GM04504 (cell line): ENCODE results near the gene OR2F1.
A peak's percentile ranks its signal among the peaks of the same experiment; 100 is the strongest.

ENCODE experiments used
- DNase-seq: peaks from one replicate; pipeline ENCODE4 v3.0.0-alpha.2; 2012; ENCODE audit warnings: low read depth

OR2F1 gene

DNA sequence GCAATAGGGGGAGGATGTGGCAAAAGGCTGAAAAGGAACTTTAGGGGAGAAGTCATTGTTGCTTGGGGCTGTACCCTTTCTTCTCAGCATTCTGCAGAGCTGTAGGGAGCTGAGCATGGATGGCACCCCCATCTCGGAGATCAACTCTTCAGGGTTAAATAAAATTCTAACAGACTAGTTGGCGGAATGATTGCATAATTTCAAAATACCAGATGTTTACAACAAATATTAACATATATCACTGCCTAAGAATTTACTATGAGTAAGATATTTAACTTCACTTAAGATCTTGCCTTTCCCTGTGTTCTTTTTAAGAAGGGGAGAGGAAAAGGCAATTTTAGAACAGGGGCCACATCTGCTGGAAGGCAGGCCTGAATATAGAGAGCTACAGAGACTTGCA is 509 bp upstream of the OR2F1 start:
- DNase-seq = no peak

DNA sequence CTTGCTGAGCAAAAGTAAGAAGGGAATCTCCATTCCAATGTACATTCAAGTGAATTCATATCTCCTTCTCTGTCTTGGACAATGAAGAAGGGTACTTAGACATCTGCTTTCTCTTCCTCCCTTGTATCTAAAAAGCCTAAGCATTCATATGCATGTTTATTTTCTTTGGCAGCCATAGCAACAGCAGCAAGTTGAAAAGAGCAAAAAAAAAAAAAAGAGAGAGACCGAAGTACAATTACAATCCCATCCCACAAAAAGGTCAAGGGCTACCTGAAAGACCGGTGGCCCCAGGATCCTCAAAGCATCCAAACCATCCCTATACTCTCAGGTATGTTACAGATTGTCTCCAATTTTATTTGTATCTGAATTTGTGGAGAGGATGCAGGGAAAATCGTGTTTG is 4.1 kb downstream of the OR2F1 start:
- DNase-seq = no peak

DNA sequence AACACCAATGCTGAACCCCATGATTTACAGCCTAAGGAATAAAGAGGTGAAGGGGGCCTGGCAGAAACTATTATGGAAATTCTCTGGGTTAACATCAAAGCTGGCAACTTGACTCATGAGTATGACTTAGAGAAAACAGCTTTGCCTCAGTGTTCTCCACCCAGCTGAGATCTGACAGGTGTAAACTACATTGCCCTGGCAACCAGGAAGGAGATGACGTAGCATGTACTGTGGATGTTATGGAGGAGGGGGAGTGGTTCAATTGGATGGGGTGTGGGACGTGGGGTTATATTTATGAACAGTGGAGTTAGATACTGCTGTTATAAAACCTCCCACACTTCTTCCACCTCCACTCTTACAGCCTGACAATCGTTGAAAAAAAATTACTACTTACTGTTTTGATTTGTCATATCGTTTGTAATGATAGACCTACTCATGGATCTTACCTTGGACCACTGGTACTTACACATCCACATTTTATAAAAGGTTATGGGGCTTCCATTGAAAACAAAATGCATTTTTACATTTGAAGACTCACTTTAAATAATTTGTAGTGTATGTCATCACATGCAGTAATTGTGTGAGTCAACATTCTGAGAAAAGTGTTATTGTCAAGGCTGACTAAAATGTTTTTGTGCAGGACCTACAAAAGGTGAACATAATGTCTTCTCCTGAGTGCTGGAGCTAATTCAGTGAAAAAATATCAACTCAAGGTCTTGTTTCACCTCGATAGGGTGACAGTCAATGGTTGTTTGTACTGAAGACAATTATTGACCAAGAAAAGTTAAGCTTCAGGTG is 6.4 kb downstream of the OR2F1 start:
- no peak for DNase-seq

DNA sequence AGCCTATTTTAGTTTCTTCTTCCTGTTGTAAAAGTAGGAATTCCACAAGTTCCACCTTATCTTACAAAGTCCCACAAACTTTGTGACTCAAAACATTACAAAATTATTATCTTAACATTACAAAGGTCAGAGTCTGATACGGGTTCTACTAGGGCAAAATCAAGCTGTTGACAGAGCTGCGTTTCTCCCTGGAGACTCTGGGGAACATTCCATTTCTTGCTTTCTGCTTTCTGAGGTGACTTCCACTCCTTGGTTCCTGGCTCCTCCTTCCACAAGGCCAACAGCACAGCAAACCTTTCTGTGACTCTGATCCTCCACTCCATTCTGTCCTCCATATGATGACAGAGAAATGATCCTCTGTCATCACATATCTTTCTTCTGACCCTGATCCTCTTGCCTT is 10.6 kb downstream of the OR2F1 start:
- no peak for DNase-seq

DNA sequence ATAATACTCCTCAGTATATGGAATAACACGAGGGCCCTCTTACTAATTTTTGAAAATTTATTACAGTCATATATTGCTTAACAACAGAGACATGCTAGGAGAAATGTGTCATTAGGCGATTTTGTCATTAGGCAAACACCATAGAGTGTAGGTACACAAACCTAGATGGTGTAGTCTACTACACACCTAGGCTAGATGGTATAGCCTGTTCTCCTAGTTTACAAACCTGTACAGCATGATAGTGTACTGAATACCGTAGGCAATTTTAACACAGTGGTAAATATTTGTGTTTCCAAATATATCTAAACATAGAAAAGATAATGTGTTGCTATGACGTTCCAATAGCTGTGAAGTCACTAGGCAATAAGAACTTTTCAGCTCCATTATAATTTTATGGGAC is 12.8 kb downstream of the OR2F1 start:
- DNase-seq = no peak

DNA sequence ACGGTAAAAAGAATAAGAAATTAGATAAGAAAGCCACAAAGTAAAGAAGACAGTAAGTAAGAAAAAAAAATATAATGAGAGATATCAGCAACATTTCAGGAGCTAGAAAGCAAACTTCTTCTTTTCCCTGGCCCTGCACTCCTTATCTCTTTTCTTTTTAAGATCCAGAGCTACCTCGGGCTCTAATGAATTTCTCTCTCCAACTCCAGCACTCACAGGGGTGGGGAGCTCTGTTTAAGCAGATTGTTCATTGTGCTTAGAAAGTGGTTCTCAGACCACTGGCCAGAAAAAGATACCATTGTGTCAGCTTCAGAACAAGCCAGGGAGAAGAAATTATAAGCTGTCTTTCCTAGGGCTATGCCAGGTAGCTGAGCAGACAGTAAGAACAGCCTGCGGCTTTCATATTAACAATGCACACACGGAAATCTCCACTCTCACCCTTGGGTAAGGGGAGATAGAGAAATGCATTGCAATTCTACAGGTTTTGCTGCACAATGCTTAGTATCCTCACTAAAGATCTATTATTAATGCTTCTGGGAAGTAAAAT is 19.3 kb downstream of the OR2F1 start:
- no peak for DNase-seq

DNA sequence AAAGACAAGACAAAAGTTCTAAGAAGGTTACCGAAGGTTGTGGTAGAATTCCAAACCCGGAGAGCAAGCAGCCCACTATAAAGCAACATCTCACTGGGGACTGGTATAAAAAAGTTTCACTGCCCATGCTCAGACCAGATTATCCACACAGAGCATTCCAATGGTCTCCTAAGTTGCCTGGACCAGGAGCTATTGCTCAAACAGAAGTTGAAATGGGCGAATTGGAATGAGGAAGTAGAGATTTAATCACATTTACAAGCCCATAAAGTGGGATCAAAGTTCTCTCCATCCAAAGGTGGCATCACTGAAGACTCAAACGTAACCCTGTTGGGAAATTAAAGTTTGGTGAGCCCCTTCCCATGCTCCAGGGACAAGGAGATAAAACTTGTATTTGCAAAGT is 19.8 kb downstream of the OR2F1 start:
- DNase-seq = peak; percentile 3

DNA sequence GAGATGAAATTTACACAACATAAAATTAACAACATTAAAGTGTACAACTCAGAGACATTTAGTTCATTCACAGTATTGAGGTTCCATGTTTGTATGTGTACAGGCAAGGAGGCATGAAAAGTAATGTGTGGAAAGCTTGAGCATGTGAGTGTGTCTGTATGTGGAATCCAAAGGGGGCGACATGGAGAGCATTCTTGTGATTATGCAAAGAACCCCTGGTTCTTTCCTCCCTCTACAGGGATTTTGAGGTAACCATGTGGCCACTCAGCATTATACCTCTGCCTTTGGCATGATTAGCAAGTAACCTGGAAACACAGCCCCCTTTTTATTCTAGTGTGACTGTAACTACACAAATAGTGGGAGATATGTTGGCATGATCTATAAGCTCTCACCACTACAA is 21.0 kb downstream of the OR2F1 start:
- DNase-seq = no peak

DNA sequence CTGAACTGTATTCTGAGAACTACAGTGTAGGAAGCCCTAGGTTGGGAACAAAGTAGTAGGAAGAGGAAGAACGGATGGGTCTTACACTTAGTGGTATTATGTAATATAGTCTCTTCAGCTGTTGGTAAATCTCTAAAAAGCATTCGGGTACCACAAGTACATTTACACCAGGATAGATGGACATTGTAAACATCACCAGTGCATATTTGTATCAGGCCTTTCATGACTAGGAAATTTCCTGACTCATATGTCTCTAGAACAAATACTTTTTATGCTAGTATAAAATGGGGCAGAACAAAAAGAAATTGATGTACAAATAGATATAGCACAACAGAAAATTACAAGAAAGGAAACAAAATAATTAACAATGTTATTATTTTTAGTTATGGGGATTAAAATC is 23.9 kb downstream of the OR2F1 start:
- DNase-seq = no peak

DNA sequence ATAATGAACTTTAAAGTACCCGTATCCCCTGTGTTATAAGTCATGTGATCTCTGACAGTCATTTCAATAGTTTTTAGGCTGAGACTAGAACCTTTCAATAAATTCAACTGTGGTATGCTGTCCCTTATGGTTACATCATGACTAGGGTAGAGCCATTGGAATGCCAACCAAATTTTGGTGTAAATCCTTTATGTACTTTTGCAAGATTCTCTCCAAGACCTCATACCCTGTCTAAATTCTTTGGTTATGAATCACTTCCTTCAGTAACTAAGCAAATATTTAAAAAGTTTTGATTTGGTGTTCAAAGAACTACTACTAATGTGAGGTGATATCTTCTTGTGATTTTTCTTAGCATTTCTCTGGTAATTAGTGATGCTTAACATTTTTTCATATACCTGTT is 24.7 kb downstream of the OR2F1 start:
- DNase-seq = peak; percentile 14

DNA sequence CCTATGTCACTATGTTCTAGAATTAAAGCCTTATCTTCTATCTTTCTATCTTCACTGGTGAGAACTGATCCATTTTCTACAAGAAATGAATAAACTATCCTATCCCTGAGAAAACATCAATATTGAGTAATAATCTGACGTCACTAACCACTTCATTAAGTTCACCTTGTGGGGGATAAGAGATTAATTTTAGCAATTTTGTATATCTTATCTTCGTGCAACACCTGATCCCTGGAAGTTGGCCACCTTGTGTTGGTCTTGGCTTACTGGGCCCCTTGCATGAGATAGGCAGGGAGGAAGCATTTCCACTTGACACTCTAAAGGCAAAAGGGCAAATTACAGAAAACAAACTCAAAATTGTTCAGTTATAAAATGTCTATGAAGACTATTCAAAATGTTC is 25.4 kb downstream of the OR2F1 start:
- DNase-seq = no peak

DNA sequence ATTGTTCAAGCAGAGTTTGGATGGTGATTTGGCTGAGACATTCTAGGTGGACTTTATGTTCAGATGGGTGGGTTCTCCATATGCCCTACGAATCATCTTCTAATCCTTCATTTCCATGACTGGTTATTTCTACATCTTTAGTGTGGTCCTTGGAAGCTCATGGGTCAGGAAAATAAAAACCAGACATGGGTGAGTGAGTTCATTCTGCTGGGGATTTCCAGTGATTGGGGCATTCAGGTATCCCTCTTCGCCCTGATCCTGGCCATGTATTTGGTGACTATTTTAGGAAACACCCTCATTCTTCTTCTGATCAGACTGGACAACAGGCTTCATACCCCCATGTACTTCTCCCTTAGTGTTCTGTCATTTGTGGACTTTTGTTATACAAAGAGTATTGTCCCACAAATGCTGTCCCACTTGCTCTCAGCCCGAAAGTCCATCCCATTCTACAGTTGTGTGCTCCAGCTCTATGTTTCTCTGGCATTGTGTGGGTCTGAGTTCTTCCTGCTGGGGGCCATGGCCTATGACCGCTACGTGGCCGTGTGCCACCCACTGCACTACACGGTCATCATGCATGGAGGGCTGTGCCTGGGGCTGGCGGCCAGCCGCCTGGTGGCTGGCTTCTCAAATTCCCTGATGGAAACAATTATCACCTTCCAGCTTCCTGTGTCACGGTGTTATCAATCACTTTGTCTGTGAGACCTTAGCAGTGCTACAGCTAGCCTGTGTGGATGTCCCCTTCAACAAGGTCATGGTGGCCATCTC is 26.3 kb downstream of the OR2F1 start:
- DNase-seq = no peak

DNA sequence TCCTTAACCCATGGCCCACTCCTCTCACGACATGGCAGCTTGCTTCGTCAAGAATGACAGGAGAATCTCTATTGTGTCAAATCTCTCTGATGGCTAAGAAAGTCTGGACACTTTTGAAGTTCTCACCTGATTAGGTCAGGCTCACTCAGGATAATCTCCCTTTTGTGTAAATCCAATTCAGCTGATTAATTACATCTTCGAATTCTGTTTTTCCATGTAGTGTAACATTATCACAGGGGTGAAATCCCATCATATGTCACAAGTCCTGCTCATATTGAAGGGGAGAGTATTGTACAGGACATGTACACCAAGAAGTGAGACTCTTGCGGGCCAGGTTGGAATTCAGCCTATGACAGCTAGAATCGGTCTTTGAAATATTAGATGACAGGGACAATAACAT is 29.3 kb downstream of the OR2F1 start:
- no peak for DNase-seq

DNA sequence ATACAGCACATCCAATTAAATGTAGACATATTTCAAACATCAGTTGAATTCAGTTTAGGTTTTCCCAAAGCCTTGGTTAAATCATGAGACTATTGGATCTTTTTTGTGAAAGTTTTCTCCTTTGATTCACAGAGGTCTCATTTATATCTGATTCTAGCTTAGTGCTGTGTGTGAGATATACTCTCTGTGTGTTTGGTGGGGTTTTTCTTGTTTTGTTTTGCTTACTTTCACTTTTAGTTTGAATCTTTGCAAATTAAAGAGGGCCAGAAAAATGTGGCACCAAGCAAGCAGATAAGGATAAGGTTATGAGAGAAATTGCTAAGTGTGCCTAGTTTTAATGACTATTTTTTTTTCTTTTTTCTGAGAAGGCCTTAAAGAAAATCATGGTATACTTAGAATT is 32.9 kb downstream of the OR2F1 start:
- DNase-seq = no peak

DNA sequence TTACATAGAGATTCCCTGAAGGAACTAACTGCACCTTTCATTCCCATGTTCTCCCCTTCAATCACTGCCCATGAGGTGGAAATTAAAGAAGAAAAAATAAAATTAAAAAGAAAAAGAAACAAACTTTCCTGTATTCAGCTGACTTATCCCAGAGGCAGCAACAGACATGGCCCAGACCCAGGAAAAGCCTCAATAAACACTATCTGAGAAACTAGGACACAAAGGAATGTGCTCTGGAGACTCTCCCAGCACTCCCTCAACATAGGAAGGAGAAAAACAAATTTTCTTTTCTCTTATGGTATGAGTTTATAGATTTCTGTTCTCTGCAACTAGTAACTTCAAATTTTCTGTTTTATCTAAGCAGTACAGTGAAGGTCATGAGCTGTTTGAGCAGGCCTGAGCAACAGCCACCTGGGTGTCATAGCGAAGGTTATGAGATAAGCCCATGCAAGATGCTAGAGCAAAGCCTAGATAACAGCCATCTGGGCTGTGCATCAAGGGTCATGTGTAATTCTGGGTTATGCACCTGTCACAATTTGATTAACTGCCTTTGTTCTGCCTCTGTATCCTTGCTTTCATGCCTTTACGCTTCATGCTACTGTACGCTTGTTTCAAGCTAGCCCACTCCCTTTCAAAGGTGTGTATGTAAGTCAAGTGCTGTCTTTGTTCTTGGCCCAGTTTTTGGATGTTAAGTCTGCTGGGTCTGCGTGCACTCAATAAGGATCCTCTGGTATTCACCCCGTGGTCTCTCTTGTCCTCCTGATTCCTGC is 34.5 kb downstream of the OR2F1 start:
- DNase-seq = peak; percentile 15

DNA sequence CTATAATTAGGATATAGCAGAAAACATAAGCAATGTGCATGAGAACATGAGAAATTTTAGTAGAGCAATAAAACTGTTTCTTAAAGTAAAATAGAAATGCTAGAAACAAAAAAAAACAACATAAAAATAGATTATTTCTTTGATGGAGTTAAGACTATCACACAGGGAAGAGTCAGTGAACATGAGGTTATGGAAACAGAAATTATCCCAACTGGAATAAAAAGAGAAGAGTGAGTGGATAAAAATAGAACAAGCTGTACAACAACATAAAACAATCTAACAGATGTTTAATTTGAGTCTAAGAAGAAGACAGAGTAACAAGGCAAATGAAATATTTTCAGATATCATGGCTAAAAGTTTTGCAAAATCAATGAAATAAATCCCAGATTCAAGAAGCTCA is 38.0 kb downstream of the OR2F1 start:
- DNase-seq = no peak

DNA sequence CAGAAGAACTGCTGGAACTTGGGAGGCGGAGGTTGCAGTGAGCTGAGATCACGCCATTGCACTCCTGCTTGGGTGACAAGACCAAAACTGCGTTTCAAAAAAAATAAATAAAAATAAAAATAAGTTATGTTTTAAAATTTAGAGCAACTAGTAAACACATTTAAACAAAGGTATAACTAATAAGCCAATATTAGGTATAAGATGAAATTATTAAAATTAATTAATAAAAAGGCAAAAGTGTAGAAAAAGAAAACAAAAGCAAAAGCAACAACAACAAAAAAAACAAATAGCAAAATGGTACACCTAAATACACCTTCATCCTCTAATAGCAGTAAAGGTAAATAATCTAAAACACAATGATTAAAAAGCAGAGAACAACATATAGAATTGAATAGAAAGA is 39.3 kb downstream of the OR2F1 start:
- DNase-seq = no peak

DNA sequence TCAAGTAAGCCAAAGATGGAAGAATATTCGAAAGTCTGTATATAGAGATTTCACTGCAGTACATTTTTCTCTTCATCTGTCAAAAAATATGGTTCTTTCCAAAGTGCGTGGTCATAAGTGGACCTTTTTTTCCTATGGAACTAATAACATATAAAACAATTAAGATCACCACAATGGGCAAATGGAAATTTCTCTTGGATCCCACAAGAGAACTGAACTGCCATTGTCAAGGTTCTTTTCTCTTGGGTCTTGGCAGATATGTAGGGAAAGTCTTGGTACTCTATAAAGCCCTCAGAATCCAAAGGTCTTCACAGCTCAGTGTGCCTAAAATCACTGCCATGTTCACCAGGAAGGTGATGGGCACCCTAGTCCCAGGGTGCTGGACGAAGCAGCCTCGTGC is 45.4 kb downstream of the OR2F1 start, which contains the start of gene OR6B1:
Gene OR6B1 (plus strand): TSS at position 301 of the 400 bp plus-strand sequence. CDS start 3,677 bp downstream, outside the sequence.
- DNase-seq = no peak

DNA sequence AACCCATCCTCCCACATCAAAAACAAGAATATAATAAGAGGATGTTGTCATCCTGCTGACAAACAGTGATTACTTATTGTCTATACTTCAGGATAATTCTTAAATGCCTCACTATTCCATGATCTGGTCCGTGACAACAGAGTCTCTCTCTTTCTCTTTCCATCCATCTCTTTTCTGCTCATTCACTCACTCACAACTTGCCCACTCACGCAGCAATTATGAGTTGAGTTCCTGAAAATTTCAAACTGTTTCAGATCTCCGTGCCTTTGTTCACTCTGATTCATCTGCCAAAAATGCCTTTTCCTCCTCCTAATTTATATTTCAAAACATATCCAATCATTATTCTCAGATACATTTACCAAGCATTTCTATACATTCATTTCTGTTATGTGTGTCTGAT is 46.9 kb downstream of the OR2F1 start:
- no peak for DNase-seq

DNA sequence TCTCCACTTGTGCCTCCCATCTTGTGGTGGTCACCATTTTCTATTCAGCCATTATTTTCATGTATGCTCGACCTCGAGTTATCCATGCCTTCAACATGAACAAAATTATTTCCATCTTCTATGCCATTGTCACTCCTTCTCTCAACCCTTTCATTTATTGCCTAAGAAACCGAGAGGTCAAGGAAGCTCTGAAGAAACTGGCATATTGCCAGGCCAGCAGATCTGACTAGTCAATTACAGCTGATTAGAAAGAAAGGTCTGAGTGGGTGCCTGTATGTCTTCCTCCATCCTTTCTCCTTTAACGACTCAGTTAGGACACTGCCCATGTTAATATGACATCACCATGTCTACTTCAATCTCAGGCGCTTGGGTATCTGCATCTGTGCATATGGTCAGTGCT is 50.1 kb downstream of the OR2F1 start:
- no peak for DNase-seq

DNA sequence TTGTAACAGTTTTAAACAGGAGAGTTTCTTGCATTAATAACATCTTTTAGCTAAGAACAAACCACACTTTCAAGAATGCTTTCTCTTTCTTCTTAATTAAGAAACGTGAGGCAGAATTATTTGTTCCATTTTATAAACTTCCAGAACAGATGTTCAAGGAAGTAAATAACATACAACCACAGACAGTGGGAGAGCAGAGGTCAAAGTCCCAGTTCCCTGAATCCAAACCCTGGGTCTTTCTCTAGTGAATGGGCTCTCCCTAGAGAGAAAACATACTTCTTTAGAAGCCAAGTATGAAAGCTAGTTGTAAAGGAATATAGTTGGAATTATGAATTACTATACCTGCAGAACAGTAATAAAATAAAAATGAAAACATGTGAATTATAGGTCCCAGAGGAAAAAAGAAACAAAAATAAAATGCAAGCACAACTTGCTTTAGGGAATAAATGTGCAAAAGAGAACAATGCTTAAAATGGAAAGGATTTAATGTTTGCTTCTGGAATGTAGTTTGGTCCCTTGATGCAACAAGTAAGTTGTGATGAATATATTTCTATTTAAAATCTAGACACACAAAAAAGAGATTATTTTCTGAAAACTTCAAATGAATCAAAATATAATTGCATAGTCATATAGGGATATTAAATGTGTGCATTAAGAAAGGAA is 51.5 kb downstream of the OR2F1 start:
- DNase-seq = no peak

DNA sequence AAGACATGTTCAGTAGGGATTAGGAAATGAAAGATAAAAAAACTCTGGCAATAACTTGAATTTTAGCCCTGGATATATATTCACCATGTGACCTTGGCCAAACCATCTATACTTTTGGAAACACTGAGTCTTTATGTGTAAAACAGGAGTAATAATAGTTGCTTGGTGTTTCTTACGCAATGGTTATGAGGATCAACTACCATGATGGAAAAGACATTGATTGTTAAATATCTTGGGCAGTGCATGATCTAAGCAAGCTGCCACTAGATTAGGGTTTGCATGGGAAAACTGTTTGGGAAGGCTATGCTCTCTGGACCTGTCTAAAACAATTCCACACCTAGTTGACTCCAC is 52.0 kb downstream of the OR2F1 start:
- no peak for DNase-seq
